Esophagus muscularis mucosa (tissue), 3 donors: ENCODE data around the gene SIM1.

Experiments
- CTCF ChIP-seq, 3 experiments: fragments of 200-600 bp in 2 of 3; fragments of 450-650 bp in 1 of 3; sonication (generic) in 2 of 3; IDR thresholded peaks; one replicate each; pipeline ENCODE4 v1.5.1; 2017 to 2019; ENCODE audit warnings: antibody characterized with exemption in 3 of 3, mild to moderate bottlenecking in 2 of 3, moderate library complexity in 1 of 3
- POLR2A ChIP-seq: fragments of 450-650 bp; IDR thresholded peaks from one replicate; pipeline ENCODE4 v1.6.1; 2017; ENCODE audit warnings: antibody characterized with exemption, moderate library complexity, mild to moderate bottlenecking, low read depth
- POLR2AphosphoS5 ChIP-seq, 2 donors: sonication (generic); formaldehyde crosslinking; IDR thresholded peaks; one replicate each; pipeline ENCODE4 v1.6.1; 2017; ENCODE audit warnings: antibody characterized with exemption in 2 of 2

GRCh38 chr6:100382031-100382430 lies 82.7 kb downstream of the SIM1 start:
- TF ChIP-seq CTCF (IDR thresholded peaks at IDR 0.05) (no peak), POLR2A (no peak), POLR2AphosphoS5 (IDR thresholded peaks at IDR 0.05) (no peak)
